ENCODE results near the gene FILIP1L. TPM values are rescaled to one million over a fixed set of nuclear protein-coding genes. Genes with fewer than 3 reads are reported as not detected.

Gene FILIP1L
- total and polyA plus RNA-seq, 2 donors (not counting 1 experiment from before 2014, with no cell fraction given): 0.32 to 0.48 TPM

DNA sequence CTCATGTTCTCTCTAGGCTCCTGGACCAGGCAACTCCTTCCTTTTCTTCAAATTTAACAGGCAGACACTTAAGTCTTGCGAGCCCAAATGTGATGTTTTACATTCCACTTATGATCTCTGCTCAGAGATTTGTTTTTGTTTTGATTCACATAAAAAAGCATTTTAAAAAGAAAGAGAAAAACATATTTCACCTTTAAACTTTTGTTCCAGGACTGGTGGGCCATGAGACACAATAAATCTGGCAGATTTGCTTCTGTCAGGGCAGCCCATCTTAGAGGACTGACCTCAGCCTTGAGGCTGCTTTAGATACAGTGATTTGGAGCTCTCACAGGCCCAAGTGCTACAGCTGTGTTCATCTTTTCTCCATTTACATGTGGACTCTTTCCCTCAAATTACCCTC, 244.7 kb downstream of the FILIP1L start:
- Histone ChIP-seq H3K4me3 (ENCODE audit: control extremely low read depth in 1 of 5, extremely low read depth in 1 of 5, insufficient read depth in 1 of 5, low read depth in 2 of 5, low read length in 4 of 5) (no peak overlapping the region), H3K4me1 (ENCODE audit: control insufficient read depth in 2 of 2, insufficient read depth in 2 of 2, low read length in 2 of 2) (peaks cover 0 to under 1% of the 10 kb centered on the region in 2 donors), H2AFZ (ENCODE audit: insufficient read depth, low read depth, low read length, poor library complexity, severe bottlenecking) (no peak overlapping the region), H3K79me2 (ENCODE audit: control insufficient read depth, insufficient read depth, low read length) (peaks cover 12% of the 10 kb centered on the region), H3K36me3 (replicated peaks in 1 of 2; ENCODE audit: control extremely low read depth in 1 of 2, control insufficient read depth in 1 of 2, extremely low read depth in 1 of 2, insufficient read depth in 2 of 2, low read length in 1 of 2) (peaks cover 0 to 1% of the 10 kb centered on the region in 2 experiments), H3K4me2 (replicated peaks; ENCODE audit: low read depth, low read length, poor library complexity, severe bottlenecking) (no peak overlapping the region), H4K20me1 (ENCODE audit: control insufficient read depth, insufficient read depth, low read length, poor library complexity, severe bottlenecking) (peaks cover 3% of the 10 kb centered on the region), H3K9me3 (ENCODE audit: control extremely low read depth in 1 of 3, control insufficient read depth in 2 of 3, insufficient read depth in 1 of 3, low read length in 2 of 3) (no peaks in the 10 kb centered on the region), H3K27me3 (replicated peaks in 1 of 4; ENCODE audit: control extremely low read depth in 1 of 4, control insufficient read depth in 3 of 4, insufficient read depth in 4 of 4, low read length in 3 of 4) (no peaks in the 10 kb centered on the region), H3K9ac (ENCODE audit: low read length) (no peak overlapping the region), H3K27ac (ENCODE audit: low read length in 2 of 2) (no peak overlapping the region)
- POLR2A ChIA-PET: no interaction called here
- CTCF ChIA-PET: interaction anchor here (0.9 kb wide), 1 partner anchor 10 kb away, joined by 3 read pairs; no protein-coding TSS in a partner anchor
- H3K4me3 Mint-ChIP-seq: no peak overlapping the region
- peaks cover 10% of the 10 kb centered on the region for H3K4me1 Mint-ChIP-seq
- no CpG with 5 or more reads among the region's 1 CpG for WGBS (ENCODE audit: insufficient coverage)
- H3K9me3 Mint-ChIP-seq (ENCODE audit: insufficient read depth): no peaks in the 10 kb centered on the region
- intact Hi-C loops (cut with micrococcal nuclease): no loop called here
- DNase-seq (no peak), ATAC-seq (ENCODE audit: low read depth) (no peak)
- TF ChIP-seq CTCF (IDR thresholded peaks at IDR 0.05) (no peak), EZH2 (IDR thresholded peaks at IDR 0.05; ENCODE audit: borderline replicate concordance, insufficient read depth, low read depth, low read length, poor library complexity, severe bottlenecking) (no peak)
- no peak overlapping the region for H3K27ac Mint-ChIP-seq
- H3K27me3 Mint-ChIP-seq: no peaks in the 10 kb centered on the region

DNA sequence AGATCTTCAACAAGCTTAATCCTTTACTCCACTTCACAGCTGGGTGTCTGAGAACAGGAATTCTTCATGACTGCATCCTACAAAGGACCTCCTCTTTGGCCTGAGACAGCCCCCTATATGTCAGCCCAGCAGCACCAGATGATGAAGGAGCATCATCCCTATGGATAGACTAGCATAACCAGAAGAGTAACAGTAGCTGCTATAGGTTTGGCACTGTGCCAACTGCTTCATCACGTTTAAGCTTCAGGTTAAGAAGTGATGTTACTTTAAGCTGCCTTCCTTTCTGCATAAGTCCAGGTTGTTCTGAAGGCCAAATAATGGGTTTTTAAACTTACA, 246.0 kb downstream of the FILIP1L start:
- ATAC-seq (ENCODE audit: low read depth): no peak
- POLR2A ChIA-PET: no interaction called here

More for the DNA sequence above, 246.0 kb downstream of the FILIP1L start:
- intact Hi-C loops (cut with micrococcal nuclease): no loop called here
- no peak overlapping the region for H3K4me3 Mint-ChIP-seq
- no peaks in the 10 kb centered on the region for H3K4me1 ChIP-seq (ENCODE audit: control insufficient read depth in 2 of 2, insufficient read depth in 2 of 2, low read length in 2 of 2)
- no peak overlapping the region for H3K4me3 ChIP-seq (ENCODE audit: control extremely low read depth in 1 of 5, extremely low read depth in 1 of 5, insufficient read depth in 1 of 5, low read depth in 2 of 5, low read length in 4 of 5)
- H3K27ac ChIP-seq (ENCODE audit: low read length in 2 of 2): no peak overlapping the region
- H3K4me2 ChIP-seq (replicated peaks; ENCODE audit: low read depth, low read length, poor library complexity, severe bottlenecking): no peak overlapping the region
- H3K27me3 Mint-ChIP-seq: no peaks in the 10 kb centered on the region
- DNase-seq: no peak
- no peak overlapping the region for H2AFZ ChIP-seq (ENCODE audit: insufficient read depth, low read depth, low read length, poor library complexity, severe bottlenecking)
- WGBS (ENCODE audit: insufficient coverage): 0% methylated on average over 1 of the region's 1 CpG
- no peak overlapping the region for H3K9ac ChIP-seq (ENCODE audit: low read length)
- CTCF ChIA-PET: interaction anchor here (0.6 kb wide), 1 partner anchor 36 kb away, joined by 5 read pairs; no protein-coding TSS in a partner anchor
- H3K9me3 ChIP-seq (ENCODE audit: control extremely low read depth in 1 of 3, control insufficient read depth in 2 of 3, insufficient read depth in 1 of 3, low read length in 2 of 3): no peaks in the 10 kb centered on the region
- no peaks in the 10 kb centered on the region for H3K27me3 ChIP-seq (replicated peaks in 1 of 4; ENCODE audit: control extremely low read depth in 1 of 4, control insufficient read depth in 3 of 4, insufficient read depth in 4 of 4, low read length in 3 of 4)
- no peak for TF ChIP-seq EZH2 (IDR thresholded peaks at IDR 0.05; ENCODE audit: borderline replicate concordance, insufficient read depth, low read depth, low read length, poor library complexity, severe bottlenecking)
- no peak for TF ChIP-seq CTCF (IDR thresholded peaks at IDR 0.05)
- H3K9me3 Mint-ChIP-seq (ENCODE audit: insufficient read depth): no peaks in the 10 kb centered on the region
- H3K27ac Mint-ChIP-seq: no peak overlapping the region
- H4K20me1 ChIP-seq (ENCODE audit: control insufficient read depth, insufficient read depth, low read length, poor library complexity, severe bottlenecking): peaks cover 3% of the 10 kb centered on the region
- H3K36me3 ChIP-seq (replicated peaks in 1 of 2; ENCODE audit: control extremely low read depth in 1 of 2, control insufficient read depth in 1 of 2, extremely low read depth in 1 of 2, insufficient read depth in 2 of 2, low read length in 1 of 2): peaks cover 0 to 1% of the 10 kb centered on the region in 2 experiments
- peaks cover 10% of the 10 kb centered on the region for H3K4me1 Mint-ChIP-seq
- H3K79me2 ChIP-seq (ENCODE audit: control insufficient read depth, insufficient read depth, low read length): peaks cover 12% of the 10 kb centered on the region

Data from B cell (primary cell).